ENCODE measurements around the gene EDEM3.
A peak's percentile ranks its signal among the peaks of the same experiment; 100 is the strongest.
"Not testable (repeated sequence)": the region's sequence is repeated elsewhere in the genome, so short reads cannot be mapped to it uniquely, and the experiment has no call there.

The EDEM3 gene, protein sequence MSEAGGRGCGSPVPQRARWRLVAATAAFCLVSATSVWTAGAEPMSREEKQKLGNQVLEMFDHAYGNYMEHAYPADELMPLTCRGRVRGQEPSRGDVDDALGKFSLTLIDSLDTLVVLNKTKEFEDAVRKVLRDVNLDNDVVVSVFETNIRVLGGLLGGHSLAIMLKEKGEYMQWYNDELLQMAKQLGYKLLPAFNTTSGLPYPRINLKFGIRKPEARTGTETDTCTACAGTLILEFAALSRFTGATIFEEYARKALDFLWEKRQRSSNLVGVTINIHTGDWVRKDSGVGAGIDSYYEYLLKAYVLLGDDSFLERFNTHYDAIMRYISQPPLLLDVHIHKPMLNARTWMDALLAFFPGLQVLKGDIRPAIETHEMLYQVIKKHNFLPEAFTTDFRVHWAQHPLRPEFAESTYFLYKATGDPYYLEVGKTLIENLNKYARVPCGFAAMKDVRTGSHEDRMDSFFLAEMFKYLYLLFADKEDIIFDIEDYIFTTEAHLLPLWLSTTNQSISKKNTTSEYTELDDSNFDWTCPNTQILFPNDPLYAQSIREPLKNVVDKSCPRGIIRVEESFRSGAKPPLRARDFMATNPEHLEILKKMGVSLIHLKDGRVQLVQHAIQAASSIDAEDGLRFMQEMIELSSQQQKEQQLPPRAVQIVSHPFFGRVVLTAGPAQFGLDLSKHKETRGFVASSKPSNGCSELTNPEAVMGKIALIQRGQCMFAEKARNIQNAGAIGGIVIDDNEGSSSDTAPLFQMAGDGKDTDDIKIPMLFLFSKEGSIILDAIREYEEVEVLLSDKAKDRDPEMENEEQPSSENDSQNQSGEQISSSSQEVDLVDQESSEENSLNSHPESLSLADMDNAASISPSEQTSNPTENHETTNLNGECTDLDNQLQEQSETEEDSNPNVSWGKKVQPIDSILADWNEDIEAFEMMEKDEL

DNA sequence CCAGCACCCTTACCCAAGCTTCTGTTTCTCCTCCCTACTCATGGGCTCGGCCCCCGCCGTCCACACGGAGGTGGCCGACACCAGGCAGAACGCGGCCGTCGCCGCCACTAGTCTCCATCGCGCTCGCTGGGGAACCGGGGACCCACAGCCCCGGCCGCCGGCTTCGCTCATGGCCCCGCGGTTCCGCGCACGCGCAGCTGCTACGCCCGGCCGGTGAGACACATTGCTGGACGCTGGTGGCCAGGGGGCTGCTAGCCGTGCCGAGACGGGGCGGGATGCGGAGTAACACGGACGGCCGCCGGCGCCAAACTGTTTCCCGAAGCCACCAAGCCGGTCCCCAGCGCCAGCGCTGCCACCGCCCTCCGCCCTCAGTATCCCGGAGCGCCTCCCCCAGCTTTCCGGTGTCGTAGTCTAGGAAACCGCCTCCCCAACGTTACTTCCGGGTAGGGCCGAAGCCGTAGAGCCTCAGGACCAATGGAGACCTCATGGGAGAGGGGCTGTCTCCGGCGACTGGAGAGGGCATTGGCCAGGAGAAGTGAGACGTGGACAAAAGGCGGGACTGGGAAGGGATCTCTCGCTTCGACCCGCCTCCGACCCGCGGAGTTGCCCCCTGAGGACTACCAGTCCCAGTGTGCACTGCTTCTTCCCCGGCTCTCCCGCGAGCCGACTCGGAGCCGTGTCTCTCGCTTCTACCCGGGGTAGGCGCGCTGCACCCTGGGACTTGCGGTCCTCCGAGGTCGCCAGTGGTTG is at the start of gene EDEM3:
Gene EDEM3 (minus strand): TSS at position 383 of the 750 bp plus-strand sequence. CDS start 212 bp downstream, at position 171.
- DNase-seq: peak; percentile 100

DNA sequence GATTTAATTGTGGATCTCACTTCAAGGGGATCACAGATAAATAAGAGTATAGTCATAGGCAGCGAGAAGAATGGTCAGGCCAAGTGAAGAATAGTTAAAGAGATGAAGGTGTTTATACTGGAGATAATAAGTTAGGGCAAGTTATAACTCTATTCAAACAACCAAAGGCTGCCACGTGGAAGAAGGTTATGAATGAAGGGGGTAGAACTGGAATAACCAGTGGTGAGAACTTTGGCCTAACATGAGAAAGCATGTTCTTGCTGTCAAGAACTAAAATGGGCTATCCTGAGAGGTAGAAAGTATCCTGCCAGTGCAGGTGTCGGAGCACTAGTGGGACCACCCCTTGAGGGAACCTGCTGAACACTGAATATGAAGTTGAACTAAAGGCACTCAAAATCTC is 49.6 kb upstream of the EDEM3 start:
- no peak for DNase-seq

DNA sequence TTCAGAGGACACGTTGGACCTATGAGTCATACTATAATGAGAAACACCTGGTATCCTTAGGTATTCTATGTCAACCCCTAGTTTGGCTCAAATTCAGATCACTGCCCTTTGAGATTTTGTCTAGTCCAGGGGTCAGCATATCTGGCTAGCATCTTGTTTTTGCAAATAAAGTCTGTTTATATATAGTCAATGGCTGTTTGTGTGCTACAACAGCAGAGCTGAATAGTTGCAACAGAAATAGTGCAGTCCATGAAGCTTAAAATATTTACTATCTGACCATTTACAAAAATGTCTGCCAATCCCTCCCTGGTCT is 48.5 kb upstream of the EDEM3 start:
- no peak for DNase-seq

DNA sequence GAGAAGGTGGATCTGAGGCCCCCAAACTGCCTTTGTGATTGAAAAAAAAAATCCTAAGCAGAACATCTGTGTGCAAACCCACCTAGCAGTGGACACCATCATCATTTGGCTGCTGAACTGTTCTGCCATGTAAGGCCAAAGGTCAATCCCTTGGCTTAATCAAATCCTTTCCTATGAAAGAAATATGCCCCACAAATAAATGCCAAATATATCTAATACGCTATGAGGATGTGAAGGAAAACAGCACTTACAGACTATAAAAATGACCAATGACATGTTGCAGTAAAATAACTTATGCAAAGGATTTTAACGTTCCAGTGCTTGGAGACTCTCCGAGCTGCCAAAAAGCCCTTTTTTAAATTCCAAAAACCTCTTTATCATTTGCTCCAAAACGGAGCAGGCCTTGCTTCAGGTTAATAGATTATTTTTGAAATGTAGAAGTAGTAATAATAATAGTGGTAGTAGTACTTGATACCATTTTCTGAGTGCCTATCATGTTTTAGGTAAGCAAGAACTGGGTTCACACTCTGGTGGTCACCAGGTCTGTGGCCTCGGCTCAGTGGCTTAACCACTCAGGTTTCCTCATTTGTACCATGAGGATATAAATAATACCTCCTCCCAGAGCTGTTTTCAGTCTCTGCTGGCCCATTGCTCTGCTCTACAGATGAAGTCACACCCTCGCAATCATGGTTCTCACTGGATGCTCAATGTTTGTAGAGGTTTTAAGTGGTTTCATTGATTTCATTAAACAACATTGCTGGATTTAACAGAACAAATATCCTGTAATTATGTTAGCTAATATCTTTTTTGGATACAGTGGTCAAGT is 47.9 kb upstream of the EDEM3 start:
- no peak for DNase-seq

DNA sequence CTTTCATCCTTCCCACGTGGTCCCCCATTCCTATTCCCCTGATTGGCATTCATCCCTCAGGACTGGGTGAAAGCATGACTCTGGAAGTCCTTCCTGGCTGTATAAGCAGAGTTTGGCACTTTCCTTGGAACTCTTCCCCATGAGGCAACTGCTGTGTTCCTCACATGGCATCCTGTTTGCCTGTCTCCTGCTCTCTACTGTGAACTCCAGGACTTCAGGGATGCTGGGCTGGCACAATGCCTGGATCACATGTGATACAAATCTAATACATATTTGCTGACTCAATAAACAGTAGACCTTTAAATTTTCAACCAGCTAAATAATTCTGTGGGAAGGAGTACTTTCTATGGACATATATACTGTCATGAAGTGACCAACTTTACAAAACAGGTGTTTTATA is 46.8 kb upstream of the EDEM3 start:
- no peak for DNase-seq

DNA sequence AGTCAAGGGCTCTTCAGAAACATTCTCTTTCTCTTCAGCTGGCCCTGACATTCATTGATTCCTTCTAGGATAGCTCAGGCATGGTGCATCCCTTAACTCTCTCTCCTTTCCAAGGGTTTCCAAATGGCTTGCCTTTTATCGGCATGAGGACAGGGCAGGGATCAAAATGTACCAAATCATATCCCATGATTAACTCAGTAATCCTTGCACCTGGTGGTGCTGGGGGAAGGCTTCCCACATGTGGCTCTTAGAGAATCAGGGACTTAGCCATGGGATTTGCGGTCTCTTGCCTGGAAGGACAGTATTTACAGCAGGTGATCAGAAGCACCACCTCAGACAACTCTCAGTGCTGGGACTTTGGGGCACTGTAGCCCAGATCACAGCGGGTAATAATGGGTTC is 46.2 kb upstream of the EDEM3 start:
- no peak for DNase-seq

DNA sequence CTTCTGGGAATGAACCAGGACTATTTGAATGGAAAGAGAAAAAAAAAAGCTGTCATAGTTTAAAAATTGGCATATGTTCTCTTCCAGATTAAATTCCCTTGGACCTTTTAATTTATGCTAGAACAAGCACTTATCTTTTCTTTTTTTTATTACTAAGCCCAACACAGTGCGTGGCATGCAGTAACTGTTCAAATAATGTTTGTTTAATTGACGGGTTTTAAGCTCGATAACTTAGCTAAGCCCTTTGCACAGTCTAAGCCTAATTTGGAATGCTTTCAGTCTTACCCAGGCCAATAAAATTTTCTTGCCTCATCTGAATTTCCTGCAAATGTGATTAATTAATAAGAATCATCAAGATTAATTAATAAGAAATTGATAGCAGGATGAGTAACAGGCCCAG is 39.3 kb upstream of the EDEM3 start:
- DNase-seq: no peak

DNA sequence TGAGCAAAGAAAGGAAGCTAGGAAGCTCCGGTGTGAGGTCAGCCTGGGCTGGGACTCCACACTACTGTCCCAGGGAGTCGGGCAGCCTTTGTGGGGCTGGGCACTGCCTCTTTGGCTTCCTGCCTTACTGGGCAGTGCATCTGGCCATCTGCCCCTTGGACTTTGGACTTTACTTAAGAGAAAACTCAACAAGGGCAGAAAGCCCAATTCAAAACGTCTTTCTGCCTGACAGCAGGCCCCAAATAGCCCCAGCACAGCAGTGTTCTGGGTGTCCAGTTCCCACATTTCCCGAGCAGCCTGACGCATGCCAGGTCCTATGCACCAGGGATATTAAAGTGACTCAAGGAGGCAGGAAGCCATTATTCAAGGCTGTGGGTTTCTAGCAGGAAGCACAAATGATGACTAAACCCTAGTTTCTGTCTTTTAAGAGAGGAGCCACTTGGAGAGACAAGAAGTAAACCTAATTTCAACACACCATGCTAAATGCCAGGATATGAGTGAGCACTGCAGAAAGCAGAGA is 37.9 kb upstream of the EDEM3 start:
- DNase-seq: no peak

DNA sequence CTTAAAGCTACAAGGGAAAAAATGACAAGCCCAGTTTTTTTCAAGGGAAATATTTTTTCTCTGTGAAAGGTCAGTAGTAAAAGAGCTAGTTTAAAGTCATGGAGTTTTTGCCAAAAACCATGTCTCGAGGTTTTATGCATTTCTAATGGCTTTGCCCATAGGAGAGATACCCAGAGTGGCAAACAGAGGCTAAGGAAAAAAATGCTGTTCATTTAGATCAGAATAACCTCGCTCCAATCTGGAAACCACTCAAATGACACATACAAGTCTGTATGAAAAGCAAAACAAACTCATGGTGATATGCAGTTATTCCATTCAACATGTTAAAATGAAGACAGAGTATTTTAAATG is 36.9 kb upstream of the EDEM3 start:
- DNase-seq: no peak

DNA sequence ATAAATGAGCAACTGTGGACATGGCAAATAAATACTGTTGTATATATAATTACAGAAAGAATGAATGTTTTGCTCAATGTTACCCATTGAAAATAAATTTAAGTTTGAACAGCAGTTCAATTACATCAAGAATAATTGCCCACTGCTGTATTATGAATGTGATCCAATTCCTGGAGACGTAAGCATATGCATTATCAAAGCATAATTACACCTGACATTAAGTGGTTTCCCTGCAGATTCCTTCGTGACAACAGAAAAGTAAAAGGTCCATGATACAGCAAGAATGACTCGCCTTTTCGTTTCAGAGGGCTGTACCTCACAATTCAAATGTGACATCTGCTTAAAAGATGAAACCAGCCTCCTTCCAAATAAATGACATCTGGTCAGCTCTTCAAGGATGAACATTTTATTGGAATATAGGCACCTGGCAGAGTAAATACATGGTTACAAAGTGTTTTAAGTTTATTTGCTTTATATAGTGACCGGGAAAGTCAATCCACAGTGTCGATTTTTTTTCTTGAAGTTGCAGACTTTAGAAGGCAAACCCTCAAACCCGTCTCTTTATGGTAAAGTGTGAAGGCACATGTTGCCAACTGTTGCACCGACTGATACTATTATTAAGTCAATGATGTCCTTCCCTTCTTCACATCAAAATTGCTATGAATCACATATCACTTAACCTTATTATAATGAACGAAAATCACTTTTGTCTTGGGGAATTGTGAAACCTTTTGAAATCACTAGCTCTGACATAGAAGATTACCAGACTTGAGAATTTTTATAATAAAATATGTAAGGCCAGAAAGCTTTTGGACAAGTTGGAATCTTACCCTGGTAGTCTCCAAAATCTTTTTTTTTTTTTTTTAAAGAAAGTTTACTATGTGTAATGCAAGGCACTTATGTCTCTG is 36.2 kb upstream of the EDEM3 start:
- no peak for DNase-seq

DNA sequence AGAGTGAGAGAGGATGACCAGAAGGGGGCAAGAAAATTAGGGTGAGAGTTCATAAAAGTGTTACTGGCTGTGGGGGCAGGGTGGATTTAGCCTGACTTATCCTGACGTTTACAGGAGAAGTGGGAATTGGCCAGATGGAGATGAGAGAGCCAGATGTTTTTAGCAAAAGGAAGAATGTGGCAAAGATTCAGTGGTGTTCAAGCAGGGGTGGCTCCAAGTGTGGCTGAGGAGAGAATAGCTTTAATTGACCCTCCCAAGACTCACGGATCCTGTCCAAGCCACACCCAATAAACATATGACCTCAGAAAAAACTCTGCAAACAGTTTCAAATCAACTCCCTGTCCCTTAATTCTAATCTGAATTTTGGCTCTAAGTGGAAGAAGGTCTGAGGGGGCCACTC is 35.2 kb upstream of the EDEM3 start:
- DNase-seq: no peak

DNA sequence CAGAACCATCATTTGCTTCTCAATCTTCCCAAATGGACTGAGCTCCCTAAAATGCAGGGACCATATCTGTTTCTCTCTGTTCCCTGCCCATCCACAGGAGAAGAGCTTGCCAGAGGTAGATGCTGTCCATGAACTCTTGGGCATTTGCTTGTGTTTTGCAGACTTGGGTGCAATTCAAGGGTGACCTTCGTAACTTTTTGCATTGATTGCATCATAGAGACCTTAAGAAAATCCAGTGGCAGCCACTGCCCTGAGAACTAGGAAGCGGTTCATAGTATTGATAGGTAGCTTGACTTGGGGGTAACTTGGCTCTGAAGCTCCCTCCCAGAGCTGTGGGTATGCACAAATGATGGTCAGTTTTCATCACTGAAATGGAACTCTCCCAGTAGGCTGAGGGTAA is 34.3 kb upstream of the EDEM3 start:
- DNase-seq: no peak

DNA sequence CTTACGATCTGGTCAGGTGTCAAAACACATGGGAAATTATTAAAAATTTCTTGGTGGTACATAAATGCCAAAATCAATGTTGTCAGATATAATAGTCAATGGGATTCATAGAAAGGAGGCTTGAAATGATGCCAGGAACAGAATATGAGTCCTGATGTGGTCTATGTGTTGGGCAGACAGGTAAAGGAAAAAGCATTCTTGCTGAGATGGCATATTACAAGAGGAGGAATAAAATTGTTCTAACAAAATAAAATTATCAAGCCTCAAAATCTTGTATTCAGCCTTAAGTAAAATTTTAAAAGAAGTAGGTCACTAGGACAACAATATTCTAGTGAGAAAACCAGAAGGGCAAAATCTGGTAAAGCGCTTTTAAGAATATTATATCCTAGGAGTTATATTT is 30.9 kb upstream of the EDEM3 start:
- DNase-seq: no peak

DNA sequence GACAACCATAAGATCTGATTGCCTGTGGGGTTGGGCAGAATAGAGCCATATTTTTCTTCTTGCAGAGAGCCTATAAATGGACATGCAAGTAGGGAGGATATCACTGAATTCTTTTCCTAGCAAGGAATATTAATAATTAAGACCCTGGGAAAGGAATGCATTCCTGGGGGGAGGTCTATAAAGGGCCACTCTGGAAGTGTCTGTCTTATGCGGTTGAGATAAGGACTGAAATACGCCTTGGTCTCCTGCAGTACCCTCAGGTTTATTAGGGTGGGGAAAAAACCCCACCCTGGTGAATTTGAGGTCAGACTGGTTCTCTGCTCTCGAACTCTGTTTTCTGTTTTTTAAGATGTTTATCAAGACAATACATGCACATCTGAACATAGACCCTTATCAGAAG is 29.1 kb upstream of the EDEM3 start:
- not testable (repeated sequence) for DNase-seq

DNA sequence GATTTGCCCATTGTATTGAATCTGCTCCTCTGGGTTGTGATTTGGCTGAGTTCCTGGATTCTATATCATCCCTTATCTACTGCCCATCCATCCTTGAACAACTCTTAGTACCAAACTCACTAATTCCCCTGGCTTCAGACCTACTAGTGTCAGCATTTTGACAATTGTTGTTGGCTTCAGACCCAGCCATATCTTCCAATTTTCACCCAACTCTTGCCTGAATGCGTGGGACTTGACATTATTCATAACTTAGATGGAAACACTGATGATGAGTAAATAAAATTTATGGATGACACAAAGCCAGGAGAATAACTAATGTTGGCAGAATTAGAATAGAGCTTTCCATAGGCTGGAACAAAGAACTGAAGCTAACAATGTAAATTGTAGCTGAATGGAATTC is 27.3 kb upstream of the EDEM3 start:
- no peak for DNase-seq

DNA sequence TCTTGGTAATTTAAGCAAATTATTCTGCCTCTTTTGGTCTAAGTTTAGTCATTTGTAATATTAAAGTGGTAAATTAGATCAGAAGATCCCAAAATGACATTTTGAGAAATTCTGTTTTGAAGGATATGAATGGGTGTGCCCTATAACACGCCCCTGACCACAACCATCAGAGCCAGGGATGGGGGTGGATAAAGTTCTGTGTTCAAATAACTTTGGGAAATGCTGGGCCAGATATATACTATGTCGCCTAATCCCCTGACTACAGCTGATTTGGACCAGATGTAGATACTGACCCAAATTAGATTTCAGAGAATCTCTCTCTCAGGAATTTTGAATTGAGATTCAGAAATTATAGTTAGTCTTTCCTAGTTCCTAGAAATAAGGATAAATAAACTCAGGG is 21.2 kb upstream of the EDEM3 start:
- DNase-seq: no peak

DNA sequence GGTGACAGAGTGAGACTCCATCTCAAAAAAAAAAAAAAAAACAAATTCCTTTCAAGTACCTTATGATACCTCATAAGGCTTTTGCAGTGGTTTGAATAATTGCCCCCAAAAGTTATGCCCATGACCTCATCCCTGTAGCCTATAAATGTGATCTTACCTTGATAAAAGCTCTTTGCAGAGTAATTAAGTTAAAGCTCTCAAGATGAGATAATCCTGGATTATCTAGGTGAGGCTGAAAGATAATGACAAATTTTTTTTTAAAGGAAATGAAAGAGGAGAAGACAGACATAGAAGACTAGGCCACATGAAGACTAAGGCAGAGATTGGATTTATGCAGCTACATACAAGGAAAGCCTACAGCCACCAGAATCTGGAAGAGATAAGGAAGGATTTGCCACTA is 20.7 kb upstream of the EDEM3 start:
- DNase-seq: no peak

DNA sequence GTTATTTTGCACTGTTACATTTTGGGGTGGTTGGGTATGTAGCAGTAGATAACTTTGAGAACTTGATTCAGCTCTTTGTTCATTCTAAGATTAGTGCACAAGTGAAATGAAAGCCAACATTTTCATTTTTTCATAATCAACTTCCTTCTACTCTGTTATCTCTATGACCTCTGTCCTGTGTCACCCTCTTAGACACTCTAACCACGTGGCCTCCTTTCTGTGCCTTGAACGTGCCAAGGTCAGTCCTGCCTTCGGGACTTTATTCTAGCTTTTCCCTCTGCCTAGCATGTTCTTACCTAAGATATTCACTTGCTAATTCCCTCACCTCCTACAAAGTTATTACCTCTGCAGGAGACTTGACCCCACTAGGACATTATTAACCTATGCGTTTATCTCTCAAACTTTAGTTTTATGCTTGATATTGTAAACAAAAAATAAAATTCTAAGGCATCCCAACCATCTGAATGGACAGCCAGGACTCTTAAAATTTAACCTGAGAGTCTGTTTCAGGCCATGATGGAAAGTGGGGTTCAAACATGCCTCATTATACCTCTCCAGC is 19.2 kb upstream of the EDEM3 start:
- DNase-seq: no peak

DNA sequence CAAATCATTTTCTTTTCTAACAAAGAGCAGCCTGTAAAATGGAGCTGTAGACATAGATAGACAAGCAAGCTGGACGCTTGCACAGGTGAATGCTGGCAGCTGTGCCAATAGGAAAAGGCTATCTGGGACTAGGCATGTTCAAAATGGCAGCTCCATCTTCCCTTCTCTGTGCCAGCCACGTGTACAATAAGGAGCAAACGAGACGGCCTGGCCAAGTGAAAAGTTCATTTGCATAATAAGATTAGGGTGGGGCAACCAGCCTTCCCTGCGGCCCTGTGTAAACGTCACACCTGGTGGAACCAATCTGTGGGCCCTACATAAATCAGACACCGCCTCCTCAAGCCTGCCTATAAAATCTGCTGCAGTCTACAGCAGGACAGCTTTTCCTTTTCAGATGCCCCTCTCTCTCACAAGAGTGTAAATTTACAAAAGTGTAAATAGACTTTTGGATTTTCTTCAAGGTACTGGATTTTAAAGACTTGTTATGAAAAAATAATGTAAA is 16.6 kb upstream of the EDEM3 start:
- no peak for DNase-seq

DNA sequence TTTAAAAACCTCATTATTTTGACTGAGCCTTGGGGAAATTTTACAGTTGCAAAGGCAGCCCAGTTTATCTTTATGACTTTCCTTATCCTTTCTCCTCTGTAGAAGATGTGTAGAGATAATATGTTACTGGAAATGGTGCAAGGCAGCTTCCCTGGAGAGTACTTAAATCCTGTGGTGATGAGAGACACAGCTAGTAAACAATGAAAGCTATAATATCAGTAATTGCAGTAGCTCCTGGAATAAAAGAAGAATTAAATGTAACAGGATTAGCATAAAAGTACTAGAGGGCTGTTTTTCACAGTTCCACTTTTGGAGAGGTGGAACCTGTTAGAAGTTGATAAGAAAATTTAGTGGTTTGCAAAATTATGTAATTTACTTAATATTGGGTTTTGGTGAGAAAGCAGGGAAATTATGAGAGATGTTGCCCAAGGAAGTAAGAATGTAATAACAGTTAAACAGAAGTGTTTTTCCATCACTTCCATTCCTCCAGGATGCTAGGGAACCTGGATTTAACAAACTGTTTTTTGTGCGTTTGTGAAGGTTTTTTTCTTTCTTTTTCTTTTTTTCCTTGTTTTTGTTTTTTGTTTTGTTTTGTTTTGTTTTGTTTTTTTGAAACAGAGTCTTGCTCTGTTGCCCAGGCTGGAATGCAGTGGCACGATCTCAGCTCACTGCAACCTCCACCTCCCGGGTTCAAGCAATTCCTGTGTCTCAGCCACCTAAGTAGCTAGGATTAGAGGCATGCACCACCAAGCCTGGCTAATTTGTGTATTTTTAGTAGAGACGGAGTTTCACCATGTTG is 15.7 kb upstream of the EDEM3 start:
- DNase-seq: peak; percentile 33

Data from NCI-H1092 treated with DMSO at 0.1 percent for 48 hours (cell line).